NCI-H524 treated with DMSO at 0.1 percent for 48 hours (cell line): ENCODE results near the gene NMS.
"Not testable (repeated sequence)": the region's sequence is repeated elsewhere in the genome, so short reads cannot be mapped to it uniquely, and the experiment has no call there.

ENCODE experiments used
- DNase-seq: peaks from one replicate; lab custom pipeline; 2025; lab: John Stamatoyannopoulos, UW

Gene NMS, protein sequence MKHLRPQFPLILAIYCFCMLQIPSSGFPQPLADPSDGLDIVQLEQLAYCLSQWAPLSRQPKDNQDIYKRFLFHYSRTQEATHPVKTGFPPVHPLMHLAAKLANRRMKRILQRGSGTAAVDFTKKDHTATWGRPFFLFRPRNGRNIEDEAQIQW

DNA sequence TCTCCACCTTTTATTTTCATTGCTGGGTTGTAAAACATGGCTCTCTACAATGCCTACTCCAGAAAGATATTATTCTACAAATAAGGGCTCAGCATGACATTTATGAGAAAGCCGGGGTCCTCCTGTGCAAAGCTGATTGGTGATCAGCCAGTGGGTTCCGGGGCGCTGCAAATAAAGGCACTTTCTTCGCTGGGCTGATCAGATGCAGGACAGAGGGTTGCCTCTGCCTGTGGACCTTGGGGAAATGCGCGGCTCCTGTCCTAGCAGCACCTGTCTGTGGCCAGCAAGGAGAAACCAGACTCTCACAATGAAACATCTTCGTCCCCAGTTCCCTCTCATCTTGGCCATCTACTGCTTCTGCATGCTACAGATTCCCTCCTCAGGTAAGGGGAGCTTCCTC, at the start of gene NMS:
NMS (plus strand) TSS at position 301 of the 400 bp plus-strand sequence; CDS start at position 308, 7 bp downstream.
- no peak for DNase-seq

DNA sequence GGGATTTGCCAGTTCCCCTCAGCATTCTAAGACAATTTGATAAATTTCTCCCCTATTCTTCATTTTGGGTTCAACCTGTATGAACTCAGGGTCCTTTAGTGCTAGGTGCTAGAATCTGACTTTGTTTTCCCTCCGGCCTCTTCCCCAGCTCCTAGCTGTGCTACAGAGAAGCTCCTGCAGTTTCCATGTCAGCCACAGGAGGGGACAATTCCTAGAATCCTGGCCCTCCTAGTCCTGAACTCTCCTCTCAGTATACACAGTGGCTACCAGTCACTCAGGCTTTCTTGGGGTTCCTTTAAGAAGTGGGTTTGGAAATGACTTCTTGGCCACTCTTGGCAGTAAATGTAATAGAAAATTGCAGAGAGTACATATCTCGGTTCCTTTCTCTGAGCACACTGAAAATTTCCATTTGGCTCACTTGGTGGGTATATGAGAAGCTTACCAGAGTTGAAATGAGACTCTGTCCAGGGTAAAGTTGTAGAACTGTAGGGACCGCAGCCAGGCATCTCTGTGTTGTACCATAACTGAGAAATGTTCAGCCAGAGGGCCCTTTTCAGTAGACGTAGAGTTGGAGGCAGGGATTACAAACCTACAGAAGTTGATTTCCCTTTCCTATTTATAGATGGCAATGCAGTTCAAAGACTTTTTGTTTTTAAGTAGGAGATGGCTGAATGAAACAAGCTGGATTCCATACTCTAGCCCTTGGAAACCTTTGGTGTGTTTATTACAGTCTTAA, 47.8 kb upstream of the NMS start:
- no peak for DNase-seq

DNA sequence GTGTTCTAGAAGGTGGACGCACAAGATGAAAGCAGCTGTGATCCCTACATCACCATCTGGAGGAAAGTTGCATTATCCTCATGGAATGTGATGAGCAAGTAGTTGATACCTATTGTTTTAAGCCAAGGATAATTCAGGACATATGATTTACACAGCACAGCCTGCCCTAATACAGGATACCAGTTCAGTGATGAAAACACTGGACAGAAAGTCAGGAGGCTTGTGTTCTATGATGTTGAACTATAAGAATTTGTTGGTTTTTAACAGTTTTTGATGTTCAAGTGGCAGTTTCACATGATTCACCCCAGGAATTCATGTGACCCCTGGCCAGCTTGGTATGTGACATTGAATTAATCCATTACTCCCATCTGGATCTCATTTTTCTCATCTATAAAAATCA, 46.7 kb upstream of the NMS start:
- DNase-seq = no peak

DNA sequence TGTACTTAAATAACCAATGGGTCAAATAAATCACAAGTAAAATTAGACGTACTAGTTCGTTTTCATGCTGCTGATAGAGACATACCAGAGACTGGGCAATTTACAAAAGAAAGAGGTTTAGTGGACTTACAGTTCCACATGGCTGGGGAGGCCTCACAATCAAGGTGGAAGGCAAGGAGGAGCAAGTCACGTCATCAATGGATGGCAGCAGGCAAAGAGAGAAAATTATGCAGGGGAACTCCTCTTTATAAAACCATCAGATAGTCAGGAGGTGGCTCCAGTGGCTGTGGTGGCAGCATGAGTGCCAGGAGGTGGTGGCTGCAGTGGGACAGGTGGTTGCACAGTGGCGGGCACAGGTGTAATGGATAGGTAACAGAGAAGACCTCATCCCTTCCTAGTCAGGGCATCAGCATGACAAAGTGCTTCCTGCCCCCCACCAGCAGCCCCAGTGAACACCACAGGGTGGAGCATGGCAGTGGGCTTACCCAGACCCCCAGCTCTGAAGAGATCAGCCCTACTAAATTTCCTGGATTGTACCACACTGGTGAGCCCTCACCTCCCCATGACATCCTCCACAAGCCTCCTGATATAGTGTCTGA, 45.9 kb upstream of the NMS start:
- DNase-seq = no peak

DNA sequence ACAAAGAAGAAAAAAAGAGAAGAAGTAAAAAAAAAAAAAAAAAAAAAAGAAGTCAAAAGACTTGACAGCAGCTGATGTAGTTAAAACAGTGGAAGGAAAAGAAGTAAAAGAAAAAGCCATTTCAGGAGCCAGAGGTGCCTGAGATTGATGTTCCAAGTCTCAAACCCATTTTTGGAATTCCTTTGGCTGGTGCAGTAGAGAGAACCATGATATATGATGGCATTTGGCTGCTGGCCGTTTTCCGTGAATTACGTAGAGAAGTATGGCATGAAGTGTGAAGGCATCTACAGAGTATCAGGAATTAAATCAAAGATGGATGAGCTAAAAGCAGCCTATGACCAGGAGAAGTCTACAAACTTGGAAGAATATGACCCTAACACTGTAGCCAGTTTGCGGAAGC, 45.2 kb upstream of the NMS start:
- no peak for DNase-seq

DNA sequence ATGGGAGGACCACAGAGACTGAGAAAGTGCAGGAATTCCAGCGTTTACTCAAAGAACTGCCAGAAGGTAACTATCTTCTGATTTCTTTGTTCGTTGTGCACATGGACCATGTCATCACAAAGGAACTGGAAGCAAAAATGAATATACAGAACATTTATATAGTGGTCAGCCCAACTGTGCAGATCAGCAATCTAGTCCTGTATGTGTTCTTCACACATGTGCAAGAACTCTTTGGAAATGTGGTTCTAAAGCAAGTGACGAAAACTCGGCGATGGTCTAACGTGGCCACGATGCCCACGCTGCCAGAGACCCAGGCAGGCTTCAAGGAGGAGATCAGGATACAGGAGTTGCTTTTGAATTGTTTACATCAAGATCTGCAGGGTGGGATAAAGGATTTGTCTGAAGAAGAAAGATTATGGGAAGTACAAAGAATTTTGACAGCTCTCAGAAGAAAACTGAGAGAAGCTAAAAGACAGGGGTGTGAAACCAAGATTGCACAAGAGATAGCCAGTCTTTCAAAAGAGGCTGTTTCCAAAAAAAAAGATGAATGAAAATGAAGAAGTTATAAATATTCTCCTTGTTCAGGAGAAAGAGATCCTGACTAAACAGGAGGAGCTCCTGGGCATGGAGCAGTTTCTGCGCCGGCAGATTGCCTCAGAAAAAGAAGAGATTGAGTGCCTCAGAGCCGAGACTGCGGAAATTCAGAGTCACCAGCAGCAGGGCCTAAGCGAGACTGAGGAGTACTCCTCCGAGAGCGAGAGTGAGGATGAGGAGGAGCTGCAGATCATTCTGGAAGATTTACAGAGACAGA, 44.5 kb upstream of the NMS start:
- no peak for DNase-seq

DNA sequence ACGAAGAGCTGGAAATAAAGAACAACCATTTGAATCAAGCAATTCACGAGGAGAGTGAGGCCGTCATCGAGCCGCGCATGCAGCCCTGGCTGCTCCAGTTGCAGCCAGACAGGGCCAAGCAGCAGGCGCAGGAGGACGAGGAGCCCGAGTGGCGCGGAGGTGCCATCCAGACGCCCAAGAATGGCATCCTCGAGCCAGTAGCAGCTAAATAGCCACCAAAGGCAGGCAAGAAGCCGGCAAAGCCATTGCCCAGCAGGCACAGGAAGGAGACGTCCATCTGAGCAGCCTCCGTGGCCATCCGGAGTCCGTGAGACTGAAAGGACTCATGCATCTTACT, 43.9 kb upstream of the NMS start:
- DNase-seq = no peak

DNA sequence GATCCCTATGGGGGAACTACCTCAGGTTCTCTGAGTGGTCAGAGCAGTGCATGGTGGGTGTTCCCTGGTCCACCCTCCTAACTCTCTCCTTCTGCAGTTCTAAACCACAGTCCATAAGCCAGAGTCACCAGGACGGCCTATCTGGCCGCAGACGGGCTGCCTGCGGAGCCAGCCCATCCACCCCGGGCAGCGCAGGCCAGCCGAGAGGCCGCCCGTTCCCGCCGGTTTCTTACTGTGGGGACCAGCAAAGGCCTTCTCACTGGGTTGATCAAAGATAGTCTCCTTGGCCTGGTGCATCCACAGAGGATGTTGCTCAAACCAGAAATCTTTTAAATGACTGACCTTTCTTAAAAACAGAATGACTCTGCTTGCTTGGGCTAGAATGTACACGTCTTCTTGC, 43.2 kb upstream of the NMS start:
- DNase-seq = no peak

DNA sequence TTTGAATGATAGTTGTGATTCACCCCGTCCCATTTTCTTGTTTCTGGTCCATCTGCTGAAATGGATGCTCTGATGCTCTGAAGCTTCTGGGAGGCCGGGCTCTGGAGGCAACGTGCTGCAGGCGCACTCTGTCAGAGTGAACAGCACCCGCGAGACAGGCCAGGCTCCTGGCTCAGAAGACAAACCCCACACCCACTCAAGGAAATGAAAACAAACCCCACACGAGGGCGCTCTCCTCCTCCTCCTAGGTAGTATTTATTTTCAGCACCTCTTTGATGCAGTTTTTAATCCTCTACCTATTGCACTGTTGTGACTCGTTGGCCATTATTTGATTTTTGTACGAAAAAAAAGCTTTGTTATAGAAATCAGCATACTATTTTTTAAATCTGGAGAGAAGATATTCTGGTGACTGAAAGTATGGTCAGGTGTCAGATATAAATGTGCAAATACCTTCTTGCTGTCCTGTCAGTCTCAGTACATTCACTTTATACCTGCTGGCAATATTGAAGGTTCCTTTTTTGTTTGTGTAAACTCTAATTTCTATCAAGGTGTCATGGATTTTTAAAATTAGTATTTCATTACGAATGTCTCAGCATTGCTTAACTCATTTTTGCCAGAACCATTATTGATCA, 42.5 kb upstream of the NMS start:
- DNase-seq = no peak

DNA sequence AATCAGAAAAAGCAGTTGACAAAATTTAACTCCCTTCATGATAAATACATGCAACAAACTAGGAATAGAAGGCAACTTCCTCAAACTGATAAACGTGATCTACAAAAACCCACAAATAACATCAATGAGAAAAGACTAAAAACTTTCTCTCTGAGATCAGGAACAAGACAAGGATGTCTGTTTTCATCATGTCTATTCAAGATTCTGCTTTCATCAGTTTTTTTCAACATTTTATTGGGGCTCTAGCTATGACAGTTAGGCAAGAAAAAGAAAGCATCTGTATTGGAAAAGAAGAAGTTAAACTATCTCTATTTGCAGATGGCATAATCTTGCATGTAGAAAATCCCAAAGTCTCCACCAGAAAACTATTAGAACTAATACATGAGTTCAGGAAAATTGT, 40.6 kb upstream of the NMS start:
- no peak for DNase-seq

DNA sequence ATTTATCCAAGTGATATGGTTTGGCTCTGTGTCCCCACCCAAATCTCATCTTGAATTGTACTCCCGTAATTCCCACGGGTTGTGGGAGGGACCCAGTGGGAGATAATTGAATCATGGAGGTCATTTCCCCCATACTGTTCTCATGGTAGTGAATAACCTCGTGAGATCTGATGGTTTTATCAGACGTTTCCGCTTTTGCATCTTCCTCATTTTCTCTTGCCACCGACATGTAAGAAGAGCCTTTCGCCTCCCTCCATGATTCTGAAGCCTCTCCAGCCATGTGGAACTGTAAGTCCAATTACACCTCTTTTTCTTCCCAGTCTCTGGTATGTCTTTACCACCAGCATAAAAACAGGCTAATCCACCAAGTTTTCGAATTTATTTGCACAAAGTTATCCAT, 32.5 kb upstream of the NMS start:
- no peak for DNase-seq

DNA sequence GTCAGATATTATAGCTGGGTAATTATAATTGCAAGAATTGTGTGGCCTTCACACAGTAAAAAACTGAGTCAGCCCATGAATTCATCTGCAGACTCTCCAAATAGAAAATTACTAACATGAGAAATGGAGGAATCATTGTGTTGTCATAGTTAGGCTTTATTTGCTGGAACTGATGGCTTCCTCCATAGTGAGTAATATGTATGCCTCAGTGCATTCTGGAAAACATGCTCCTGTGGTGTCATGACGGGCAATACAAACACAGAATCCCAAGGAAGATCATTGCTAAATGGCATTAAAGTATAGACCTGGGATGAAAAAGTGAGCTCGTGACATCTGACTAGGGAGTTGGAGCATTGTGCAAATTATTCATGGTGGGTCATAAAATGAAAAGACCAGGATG, 23.6 kb upstream of the NMS start:
- no peak for DNase-seq

DNA sequence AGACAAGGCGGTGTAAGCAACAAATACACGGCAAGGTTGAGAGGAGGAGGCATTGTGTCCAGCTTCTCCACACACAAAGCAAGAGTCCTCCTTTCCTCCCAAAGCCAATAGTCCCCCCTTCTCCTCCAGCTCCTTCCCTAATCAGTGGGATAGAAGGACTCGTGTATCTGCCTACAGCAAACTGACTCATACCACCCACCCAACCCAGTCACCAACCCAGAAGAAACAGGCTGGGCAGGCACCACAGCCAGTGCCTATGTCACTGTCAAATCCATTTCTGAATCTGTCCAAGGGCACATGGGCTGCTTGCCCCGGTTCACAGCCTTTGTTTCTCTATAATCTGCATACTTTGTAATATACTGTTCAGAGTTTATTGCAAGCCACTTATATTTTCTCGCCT, 19.2 kb upstream of the NMS start:
- DNase-seq = no peak

DNA sequence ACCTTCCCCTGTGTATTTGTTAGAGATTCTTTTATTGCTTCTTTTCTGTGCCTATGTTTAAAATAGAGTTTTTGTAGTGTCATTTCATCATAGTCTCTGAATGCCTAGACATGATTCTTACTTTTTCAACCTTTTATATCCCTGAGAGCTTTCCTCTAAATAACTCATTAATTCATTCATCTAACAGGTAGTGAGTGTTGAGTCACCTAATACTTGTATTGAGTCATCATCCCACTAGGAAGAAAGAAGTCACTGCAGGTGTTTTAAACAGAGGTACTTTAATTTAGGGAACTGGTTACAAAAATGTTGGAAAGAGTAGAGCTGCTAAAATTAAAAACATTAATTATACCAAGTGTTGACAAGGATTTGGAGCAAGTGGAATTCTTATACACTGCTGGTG, 18.5 kb upstream of the NMS start:
- no peak for DNase-seq

DNA sequence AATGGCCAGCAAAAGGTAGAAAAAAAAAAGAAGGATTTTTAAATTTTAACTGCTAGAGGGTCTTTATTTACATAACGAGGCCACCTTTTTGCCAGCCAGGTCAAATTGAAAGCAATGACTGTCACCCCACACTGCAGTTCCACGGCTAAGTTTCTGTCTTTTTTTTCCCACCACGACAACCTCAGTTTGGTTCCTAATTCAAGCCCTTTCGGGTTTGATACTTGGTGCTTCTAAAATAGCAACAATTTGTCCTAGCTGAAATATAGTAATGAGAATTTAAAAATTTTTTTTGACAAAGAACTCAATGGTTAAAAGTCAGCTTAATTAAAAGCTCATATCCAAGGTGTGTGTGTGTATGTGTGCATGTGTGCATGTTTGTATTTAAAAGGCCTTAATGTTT, 16.4 kb upstream of the NMS start:
- no peak for DNase-seq

DNA sequence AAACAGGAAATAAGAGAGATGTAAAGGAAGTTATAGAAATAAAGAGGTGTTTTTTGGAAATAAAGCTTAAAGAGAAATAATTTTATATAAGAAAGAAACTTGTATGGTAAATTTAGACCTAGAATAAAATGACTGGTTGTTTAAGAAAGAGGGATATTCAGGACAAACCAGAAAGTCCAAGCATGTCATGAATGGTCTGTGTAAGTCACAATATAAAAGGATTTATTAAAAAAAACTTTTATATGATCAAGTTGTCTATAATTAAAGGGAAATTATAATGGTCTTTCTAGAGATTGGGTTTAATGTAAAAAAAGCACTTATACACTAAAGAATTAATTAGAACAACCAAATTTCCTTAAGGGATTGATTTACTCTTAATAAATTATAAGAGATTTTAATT, 13.9 kb upstream of the NMS start:
- not testable (repeated sequence) for DNase-seq

DNA sequence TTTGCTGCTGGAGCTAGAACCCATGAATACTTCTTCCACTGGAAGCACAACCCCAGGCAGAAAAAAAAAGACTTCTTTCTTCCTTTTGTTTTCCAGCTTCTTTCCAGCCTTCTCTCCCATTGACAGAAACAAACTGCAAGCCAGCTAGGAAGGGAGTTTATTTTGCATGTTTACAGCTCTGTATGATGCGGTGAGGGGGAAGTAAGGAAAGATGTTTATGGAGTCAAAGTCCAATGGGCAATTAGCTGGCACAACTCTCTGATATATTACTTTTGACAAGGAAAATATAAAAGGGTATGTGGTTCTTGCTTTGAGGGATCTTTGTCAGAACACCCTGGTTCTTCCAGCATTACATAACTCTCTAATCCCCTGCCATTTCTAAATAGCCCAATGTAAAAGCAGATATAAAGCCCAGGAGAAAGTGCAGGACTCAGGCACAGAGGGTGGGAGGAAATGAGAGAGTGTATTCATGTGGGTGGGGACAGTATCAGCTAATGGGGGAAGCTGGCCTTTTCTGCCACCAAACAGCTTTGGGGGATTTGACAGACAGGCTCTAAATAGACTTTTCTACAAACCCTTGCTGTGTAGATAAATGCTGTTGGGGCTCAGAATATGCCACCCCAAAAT, 9.3 kb upstream of the NMS start:
- DNase-seq = no peak

DNA sequence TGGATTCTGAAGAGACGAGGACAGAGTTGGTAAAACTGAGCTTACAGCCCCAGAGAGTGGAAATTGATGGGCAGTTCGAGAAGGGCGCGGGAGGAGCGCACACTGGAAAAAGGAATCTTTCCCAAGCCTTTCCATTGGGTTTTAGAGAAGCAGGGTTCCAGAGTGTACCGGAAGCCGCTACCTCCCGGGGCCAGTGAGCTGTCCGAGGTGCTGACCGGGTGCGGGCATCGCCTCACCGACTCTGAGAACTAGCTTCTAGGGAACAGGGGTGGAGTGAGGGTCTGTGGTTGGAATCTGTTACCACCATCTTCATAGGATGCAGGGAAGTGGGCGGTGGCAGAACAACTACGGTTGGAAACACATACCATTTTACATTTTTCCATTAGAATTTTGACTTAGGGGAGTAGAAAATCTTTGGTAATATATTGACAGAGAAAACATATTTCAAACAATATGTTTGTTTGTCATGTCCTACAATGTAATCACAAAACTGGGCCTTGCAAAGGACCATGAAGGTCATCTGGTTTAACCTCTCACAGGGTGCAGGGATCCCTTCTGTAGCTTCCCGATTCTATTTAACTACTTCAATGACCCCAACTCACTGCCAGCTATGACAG, 724 bp downstream of the NMS start:
- no peak for DNase-seq

DNA sequence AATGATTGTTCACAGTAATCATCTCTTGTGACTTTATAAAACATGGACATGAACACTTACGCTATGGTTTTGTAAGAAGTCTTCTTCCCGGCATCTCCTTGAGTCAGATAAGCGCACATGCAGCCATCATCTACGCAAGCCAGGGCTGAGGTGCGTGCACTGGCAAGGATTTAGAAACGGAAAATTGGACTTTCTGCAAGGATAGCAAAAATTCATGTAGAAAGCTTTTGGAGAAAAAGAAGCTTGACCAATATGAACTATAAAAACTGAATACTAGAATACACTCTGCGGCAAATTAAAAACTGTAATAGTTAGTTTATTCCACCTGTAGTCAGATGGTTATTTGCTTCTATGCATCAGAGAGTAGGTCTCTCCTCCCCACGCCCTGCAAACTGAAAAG, 6.3 kb downstream of the NMS start:
- no peak for DNase-seq

DNA sequence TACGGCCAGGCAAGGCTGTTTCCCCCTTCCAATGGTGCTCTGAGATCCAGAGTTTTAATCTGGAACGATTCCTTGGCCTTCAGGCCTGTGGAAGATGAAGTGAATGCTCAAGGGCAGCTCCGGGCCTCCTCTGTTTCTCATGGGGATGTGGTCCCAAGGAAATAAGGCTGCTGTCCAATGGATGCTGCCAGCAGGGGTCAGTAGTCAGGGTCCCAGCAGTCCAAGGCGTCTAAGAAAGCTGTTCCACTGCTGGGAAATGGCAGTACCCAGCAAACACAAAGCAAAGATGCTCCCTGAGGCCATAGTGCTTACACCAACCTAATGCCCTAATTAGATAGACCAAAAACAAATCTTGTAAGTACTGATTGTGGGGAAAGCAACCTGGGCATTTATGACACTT, 12.5 kb downstream of the NMS start:
- DNase-seq = no peak

DNA sequence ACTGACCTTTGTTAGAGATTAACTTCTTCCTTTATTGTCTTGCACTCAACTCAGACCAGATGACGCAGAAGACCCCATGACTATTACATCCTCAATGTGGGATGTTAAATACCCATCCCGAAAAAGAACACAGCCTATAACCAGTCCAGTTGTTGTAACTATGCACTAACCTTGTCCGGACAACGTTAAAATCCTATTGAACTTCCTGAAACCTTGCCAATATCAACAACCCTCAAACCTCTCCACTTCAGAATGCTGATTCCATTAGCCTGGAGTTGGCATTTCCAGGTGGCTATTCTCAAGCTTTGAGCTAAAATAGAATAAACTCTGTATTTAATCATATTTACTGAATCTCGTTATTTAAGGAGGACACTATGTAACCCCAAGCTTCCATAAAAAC, 13.6 kb downstream of the NMS start:
- no peak for DNase-seq

DNA sequence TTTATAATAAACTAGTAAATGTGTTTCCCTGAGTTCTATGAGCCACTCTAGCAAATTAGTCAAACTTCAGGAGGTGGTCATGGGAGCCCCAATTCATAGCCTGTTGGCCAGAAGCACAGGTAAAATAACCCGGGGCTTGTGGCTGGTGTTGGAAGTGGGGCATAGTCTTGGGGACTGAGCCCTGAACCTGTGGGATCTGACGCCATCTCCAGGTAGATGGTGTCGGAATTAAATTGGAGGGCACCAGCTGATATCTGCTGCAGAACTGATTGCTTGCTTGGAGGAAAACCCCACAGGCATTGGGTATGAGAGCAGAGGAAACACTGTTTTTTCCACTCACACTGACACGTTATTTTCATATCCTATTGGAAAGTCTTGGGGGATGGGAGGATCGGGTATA, 14.1 kb downstream of the NMS start:
- DNase-seq = no peak
